ENCODE results near the gene PPP4R3C.

Gene PPP4R3C

GRCh38 chrX:27439771-27440170 is 23.4 kb downstream of the PPP4R3C start:
- H4K20me1 ChIP-seq (ENCODE audit: insufficient read depth): no peaks in the 10 kb centered on the region
- no peak overlapping the region for H3K9ac ChIP-seq
- no peak overlapping the region for H2AFZ ChIP-seq (ENCODE audit: low read depth)
- H3K4me3 ChIP-seq (IDR thresholded peaks at IDR 0.05; ENCODE audit: insufficient read depth, low read depth, low read length): no peak overlapping the region
- no peaks in the 10 kb centered on the region for H3K36me3 ChIP-seq (ENCODE audit: insufficient read depth)
- H3K4me2 ChIP-seq: no peak overlapping the region
- peaks cover 19% of the 10 kb centered on the region for H3K4me1 ChIP-seq (ENCODE audit: low read depth, poor library complexity, severe bottlenecking)
- no peak overlapping the region for H3K27ac ChIP-seq
- no peaks in the 10 kb centered on the region for H3K27me3 ChIP-seq (ENCODE audit: insufficient read depth, low read depth)
- H3K79me2 ChIP-seq (ENCODE audit: insufficient read depth, low read depth): no peaks in the 10 kb centered on the region
- TF ChIP-seq CTCF (conservative IDR thresholded peaks at IDR 0.05; ENCODE audit: low read depth, low read length): no peak

DNA sequence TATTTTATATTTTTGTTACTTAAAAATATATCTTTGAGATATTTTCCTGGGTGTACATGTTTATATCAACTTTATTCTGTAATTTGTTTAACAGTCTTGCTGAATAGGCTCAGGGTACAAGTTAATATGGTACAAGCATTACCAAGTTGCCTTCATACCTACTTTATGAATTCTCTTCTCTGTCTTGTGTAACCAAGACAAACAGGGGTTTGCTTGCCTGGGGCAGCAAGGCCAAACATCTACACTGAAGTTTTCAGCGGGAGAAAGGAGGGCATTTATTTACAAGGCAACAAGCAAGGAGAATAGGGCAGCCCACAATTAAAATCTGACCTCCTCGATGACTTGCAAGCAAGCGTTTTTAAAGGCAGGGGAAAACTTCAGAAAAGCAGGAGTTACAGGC is 24.2 kb downstream of the PPP4R3C start:
- H3K27ac ChIP-seq: no peak overlapping the region
- H3K27me3 ChIP-seq (ENCODE audit: insufficient read depth, low read depth): no peaks in the 10 kb centered on the region
- H3K36me3 ChIP-seq (ENCODE audit: insufficient read depth): no peaks in the 10 kb centered on the region
- H3K4me3 ChIP-seq (IDR thresholded peaks at IDR 0.05; ENCODE audit: insufficient read depth, low read depth, low read length): no peak overlapping the region
- peaks cover 11% of the 10 kb centered on the region for H3K4me1 ChIP-seq (ENCODE audit: low read depth, poor library complexity, severe bottlenecking)
- H3K9ac ChIP-seq: no peak overlapping the region
- TF ChIP-seq CTCF (conservative IDR thresholded peaks at IDR 0.05; ENCODE audit: low read depth, low read length): no peak
- H3K79me2 ChIP-seq (ENCODE audit: insufficient read depth, low read depth): no peaks in the 10 kb centered on the region
- no peak overlapping the region for H2AFZ ChIP-seq (ENCODE audit: low read depth)
- H4K20me1 ChIP-seq (ENCODE audit: insufficient read depth): no peaks in the 10 kb centered on the region
- no peak overlapping the region for H3K4me2 ChIP-seq

DNA sequence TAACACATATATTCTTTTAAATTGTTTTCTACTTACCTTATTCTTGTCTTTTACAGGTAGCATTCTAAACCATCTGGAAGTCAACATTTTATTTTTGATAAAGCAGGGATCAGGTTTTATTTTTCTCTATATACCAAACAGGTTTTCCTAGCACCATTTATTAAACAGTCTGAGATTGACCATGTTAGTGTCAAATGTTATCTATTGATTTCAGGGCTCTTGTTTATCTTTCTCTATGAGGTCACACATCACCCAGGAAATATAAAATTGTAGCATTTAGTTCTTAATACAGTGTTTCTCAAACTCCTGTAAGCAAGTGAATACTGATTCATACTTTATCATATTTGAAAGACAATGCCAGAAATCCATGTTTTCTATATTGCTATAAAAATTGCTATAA is 28.1 kb downstream of the PPP4R3C start:
- Histone ChIP-seq H3K27ac (no peak overlapping the region), H3K4me2 (no peak overlapping the region), H3K9ac (no peak overlapping the region), H3K79me2 (ENCODE audit: insufficient read depth, low read depth) (no peaks in the 10 kb centered on the region), H3K4me3 (IDR thresholded peaks at IDR 0.05; ENCODE audit: insufficient read depth, low read depth, low read length) (no peak overlapping the region), H2AFZ (ENCODE audit: low read depth) (no peak overlapping the region), H4K20me1 (ENCODE audit: insufficient read depth) (no peaks in the 10 kb centered on the region), H3K4me1 (ENCODE audit: low read depth, poor library complexity, severe bottlenecking) (no peaks in the 10 kb centered on the region), H3K27me3 (ENCODE audit: insufficient read depth, low read depth) (no peaks in the 10 kb centered on the region), H3K36me3 (ENCODE audit: insufficient read depth) (no peaks in the 10 kb centered on the region)
- TF ChIP-seq CTCF (conservative IDR thresholded peaks at IDR 0.05; ENCODE audit: low read depth, low read length): no peak
